Amygdala (tissue), 56 donors: ENCODE results near the gene LDLRAD4.

Source experiments
- DNase-seq, 56 donors: peaks; one replicate each; lab custom pipeline; 2025; lab: John Stamatoyannopoulos, UW

The LDLRAD4 gene

DNA sequence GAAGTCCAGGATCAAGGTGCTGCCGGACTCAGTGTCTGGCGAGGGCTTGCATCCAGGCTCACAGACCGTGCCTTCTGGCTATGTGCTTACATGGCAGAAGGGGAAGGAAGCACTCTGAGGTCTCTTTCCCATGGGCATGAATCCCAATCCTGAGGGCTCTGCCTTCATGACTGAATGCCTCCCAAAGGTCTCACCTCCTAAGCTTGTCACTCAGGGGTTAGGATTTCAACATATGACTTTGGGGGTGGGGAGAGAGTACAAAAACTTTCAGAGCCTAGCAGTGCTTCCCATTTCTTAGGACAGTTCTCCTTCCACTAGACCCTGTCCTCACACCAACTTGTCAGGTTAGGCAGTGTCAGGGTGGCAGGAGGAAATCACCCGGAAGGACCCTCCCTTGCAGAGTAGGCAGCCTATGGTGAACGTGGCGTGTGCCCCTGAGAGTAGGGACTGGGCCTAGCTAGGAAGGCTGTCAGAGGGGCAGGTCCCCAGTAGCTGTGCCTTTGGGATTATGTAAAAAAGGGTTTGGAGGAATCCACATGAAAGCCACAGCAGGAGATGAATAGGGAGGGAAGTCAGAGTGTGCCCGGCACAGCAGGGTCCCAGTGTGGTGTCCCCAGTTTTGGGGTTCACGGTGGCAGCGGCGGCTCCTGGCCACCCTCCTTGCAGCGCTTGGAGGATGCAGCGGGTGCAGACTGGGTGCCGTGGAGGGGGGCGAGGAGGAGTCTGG lies 233.3 kb downstream of the LDLRAD4 start:
- no peak for DNase-seq

DNA sequence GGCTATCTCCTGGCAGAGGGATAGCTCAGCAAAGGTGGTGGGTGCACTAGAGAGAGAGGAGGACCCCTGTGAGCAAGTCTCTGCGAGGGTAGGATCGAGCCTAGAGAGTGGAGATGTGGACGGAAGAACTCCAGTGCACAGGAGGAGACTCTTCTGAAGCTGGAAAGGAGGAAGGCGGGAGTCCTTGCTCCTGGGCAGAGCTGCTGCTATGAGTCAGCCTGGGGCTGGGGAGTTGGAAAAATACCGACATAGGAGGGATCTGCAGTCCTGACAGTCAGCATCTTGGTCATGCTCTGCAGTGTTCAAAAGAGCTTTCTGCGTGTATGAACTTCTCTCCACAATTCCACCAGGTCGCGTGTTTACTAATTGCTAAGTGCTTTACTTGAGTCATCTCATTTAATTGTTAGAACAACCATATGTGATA lies 233.8 kb downstream of the LDLRAD4 start:
- no peak for DNase-seq

DNA sequence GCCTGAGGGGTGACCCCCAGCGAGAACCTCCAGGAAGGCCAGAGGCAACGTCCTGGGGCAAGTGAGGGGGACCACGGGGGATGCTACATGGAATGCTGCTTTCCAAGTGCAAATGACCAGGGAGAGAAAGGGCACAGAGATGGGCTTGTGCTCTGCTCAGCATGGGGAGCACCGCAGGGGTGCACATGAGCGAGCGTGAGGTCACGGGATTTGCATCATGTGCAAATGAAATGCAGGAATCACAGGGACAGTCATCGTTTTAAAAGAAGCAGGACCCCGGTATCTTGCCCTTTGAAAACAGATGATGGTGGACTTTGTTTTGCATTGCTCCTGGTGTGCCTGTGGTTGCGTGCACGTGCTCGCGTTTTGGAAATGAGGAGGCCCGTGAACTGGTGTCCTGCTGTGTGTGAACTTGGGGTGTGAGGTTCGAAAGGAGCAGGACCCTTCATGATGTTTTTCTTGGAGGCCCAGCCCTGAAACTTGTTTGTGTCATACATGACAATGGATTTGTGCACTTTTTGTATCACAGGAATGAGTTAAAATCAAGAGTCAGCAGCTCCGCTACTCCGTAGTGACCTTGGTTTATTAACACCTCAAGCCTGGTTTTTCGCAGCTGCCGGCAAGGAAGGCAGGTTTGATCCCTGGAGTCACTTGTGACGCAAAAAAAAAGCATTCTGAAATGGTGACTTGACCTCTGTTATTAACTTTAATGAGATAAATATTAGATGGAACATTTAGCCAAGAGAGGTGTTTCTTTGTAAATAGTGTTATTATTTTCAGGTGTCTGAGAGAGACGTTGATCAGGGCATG lies 234.5 kb downstream of the LDLRAD4 start:
- no peak for DNase-seq

DNA sequence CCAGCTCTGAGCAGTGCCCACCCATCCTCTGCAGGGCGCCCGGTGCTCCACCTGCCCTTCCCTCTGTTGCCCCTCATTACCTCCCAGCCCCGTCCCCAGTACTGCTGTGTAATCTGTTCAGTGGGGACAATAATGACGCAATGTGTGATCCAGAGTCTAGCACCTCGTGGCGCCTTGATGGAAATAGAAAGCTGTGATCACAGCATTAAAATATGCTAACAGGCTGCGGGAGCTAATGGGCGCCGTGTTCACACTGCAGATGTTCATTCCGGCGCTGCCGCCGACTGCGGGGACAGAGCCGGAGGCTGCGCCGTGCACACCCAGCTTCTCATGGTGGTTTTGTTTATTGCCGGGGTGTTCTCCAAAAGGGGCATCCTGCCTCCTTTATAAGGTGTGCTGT lies 235.2 kb downstream of the LDLRAD4 start:
- peak in 11 of 56 donors; percentile 18 to 46 (median 29) for DNase-seq

DNA sequence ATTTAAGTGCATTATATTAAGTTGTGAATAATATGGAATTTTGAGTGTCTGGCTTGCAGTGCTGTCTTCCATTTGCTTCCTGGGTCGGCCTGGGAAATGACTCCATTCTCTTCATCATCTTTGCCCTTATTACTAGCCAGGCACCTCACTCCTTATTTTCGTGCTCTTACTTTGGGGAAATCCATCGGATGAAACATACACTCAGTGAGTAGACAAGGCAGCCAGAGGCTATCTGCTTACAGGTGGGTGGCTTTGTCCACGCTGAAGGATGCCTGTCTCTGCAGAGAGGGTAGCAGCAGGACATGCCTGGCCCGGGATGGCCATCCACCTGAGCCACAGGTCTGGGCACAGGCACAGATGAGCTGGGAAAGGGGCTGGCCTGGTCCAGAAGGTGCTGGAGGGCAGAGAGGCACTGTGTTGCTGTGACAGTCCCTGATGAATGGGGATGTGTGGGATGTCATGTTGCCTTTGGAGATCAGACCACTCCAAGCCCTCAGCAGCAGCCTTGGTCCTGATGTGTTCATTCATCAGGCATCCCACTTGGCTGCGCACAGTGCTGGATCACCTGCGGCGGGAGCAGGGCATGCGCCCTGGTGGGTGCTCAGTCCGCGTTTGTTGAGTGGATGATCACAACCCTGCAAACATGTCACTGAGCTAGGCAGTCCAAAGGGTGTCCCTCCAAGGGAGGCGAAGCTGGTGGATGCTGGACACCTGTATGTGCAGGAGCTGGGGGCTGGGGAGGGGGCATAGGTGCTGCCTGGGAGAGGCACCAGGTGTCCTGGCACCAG lies 236.0 kb downstream of the LDLRAD4 start:
- no peak for DNase-seq

DNA sequence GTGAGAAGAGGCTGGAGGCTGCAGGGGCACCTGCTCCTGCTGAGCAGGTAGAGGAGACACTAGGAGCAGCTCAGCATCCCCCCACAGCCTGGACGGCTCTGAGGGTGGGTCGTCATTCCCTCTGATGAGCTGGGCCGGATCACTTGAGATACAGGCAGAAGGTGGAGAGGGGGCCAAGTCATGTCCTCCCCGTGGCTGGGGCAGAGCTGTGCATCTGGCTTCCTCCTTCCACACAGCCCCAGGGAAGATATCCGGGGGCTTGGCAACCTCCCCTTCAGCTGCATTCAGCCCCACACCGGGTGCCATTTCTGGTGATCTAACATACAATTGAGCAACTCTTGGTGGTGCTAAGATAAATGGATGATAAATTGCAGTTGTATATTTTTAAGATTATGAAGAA lies 236.9 kb downstream of the LDLRAD4 start:
- DNase-seq, result no peak

DNA sequence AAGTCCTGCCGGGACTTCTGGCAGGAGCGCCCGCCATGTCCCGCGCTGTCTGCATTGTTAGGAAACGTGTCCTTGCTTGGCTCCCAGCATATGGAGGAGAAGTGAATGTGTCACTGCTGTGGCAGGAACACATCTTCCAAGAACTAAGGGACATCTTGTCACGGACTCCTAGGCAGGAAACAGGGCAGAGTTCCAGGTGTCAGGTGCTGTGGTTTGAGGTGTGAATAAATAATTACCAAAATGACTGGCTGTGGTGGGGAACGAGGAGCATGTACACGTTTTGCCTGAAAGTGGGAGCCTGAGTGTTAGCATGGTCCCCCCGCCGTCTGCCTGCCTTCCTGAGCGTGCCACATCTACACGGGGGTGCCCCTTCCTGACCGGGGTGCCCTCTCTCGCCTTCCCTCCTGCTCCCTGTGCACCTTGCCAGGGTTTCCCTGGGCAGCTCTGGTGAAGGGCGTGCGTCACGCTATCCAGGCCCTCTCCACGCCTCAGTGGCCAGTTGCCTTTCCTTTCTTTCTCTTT lies 237.5 kb downstream of the LDLRAD4 start:
- no peak for DNase-seq

DNA sequence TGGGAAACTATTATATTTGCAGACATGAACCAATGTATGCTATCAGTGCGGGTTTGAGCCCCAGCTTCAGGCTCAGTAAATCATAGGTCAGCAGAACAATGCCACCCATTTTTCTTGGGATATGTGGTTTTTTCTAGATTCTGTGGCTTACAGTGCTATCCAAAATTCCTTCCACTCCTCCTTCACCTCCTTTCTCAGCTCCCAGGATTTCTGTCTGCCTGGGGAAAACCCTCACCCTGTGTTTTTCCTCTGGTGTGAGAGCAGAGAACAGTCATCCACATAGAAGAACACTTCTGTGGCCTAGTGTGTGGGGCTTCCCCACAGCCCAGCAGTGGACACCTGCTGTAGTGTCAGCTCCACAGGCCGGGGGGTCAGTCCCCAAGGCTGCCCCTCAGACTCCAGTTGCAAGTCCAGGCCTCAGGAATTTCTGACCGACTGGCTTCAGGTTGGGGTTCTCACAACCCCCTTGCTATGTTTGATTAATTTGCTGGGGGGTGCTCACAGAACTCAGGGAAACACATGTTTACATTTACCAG lies 238.2 kb downstream of the LDLRAD4 start:
- DNase-seq, result no peak

DNA sequence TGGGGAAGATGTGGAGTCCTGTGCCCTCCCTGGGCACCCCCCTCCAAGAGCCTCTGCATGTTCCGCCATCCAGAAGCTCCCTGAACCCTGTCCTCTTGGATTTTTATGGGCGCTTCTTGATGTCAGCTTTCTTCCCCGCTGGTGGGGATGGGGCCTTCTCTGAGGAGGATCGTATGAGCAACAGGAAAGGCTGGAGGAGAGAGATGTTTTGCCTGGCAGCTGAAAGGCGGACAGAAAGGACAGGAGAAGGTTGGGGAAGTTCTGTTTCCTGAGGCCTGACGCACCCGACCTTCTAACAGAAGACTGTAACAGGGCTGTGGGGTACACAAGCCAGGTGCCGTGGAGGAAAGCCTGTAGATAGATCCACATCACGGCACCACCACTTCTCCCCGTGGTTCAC lies 238.8 kb downstream of the LDLRAD4 start:
- no peak for DNase-seq

DNA sequence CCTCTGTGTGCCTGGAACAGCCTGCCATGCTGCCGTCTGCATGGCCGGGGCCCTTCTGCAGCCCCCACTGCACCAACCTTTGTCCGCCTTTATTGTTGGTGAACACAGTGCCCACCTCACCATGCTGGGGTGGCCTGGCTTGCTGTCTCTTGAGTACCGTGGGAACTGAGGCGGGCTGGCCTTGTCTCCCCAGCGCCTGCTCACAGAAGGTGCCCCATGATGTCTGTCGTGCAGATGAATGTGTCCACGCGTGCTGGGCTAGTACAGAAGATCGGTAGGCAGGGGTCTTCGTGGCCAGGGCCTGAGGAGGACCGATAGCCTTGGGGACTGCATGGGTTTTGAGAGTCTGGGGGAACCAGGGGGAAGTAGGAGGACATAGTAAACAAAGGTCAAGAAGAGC lies 242.4 kb downstream of the LDLRAD4 start:
- no peak for DNase-seq

DNA sequence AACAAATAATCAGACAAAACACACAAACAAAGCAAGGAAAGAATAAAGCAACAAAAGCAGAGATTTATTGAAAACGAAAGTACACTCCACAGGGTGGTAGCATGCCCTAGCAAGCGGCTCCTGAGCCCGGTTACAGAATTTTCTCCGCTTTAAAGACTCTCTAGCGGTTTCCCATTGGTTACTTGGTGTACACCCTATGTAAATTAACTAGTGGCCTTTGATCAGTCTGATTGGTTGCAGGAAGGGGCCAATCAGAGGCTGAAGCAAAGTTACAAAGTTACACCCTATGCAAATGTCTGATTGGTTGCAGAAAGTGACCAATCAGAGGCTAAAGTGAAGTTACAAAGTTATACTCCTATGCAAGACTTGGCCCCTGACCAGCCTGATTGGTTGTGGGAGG lies 242.9 kb downstream of the LDLRAD4 start:
- no peak for DNase-seq

DNA sequence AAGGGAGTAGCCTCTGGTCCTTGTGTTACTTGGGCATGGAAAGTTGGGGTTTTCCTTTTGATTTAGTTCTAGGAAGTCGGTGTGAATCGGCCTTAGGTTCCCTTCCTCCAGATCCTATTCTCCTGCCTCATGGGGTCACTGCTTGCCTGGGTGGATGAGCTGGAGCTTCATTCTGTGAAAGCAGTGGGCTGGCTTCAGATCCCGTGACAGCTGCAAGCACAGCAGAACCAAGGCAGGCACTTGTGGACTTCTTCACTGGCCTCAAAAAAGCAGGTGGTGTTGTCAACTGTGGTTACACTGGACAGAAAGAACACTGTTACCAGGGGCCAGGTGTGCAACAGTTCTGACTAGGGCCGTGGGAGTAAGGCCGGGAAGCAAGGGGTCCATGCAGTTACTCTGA lies 243.4 kb downstream of the LDLRAD4 start:
- DNase-seq, result no peak

DNA sequence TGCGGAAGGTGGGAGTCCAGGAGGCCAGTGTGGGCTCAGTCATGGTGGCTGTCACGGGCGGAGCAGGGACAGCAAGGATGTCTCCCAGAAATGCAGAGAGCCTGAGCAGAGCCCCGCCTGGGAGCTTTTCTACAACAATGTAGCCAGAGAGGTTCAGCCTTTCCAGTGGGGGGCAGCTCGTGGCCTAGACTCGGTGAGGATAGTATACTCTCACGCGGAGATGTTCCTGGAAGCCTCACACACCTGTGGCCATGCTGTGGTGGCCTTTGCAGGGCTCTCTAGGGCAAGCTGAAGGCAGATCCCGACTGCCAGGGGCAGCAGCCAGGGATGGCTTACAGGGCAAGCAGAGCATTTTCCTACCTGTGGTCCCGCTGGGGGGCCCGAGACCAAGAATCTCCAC lies 244.1 kb downstream of the LDLRAD4 start:
- no peak for DNase-seq

DNA sequence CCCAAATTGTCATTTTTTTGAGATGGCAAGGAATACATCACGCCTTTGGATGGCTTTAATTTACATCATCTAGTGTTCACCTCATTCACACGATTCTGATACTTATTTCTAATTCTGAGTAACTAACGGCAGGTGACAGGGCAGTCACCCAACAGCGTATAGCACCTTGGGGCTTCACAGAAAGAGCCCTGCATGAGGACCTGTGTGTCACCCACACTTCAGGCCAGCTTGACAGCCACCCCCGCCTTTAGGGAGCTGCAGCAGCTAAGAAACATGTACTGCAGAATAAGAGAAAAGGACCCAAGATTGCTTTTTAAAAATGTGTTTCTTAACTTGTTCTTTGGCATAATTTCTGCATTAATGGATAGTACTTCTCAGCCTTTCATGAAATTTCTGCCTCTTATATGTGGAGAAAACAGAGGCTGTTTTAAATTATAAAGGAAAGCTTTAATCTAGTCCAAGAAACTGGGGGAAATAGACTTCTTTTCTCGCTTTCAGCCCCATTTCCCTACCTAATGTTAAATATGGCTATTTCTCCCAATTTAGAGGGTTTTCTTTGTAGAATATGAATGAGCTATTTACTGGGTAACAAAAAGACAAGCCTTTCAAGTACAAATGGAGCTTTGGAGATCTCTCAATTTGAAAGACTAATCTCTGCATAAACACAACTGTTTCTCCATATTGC lies 245.1 kb downstream of the LDLRAD4 start:
- peak in 2 of 56 donors; percentile 21 to 33 for DNase-seq

DNA sequence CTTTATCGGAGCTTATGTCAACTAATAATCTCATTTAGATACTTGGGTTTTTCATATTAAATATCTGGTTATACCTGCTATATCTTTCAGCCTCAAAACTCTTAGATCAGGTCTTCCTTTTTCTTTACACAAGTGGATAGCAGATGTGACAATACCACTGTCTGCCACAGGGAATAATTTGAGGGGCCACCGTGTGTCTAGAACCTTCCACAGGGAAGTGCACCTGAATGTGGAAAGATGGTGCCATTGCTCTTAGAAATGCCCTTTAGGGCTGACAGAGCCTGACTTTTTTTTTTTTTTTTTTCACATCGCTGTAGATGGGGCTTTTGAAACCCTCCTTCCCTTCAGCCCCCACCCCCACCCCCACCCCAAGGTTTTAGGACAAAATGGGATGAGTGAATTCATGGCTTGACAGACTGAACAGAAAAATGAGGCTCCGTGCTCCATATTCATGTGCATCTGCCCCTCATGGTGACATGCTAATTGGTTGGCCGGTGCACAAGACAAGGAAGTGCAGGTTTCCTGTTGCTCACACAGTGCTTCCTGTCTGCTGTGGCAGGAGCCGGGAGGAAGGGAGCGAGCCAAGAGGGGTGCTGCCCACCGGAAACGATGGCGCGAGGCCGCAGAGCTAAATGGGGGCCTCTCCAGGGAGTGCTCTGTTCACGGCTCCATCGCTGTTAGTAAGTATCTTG lies 246.0 kb downstream of the LDLRAD4 start:
- peak in 13 of 56 donors; percentile 10 to 57 (median 25) for DNase-seq

DNA sequence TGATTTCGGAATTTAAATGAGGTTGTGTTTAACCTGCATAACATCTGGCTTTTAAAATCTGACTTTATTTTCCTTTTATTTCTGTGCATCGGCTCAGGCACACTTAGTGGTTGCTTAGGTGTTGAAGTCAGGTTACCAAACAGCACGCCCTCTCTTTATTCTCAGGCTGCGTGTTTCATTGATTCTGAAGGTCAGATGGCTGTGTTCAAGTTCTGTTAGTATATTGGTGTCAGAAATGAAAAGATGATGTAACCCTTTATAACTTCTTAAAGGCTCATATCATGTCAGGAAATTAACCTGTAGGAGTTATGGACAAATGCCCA lies 246.5 kb downstream of the LDLRAD4 start:
- DNase-seq, result no peak

DNA sequence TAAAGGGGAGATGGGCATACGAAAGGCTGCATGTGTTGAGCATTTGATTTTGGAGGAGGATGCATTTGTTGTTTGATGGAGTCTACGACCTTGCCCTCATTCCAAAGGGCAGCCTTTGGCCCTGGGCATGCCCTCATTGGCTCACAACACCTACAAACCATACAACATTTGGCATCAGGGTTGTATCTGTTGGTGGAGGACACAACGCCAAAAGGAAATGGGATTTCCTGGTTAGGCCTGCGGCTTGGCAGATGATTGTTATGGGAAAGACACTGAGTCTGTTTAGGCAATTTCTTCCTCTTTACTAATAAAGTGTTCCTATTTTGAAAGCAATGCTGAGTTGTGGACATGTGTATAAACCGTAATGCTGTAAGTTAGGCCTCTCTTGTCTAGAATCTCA lies 246.9 kb downstream of the LDLRAD4 start:
- DNase-seq, result no peak

DNA sequence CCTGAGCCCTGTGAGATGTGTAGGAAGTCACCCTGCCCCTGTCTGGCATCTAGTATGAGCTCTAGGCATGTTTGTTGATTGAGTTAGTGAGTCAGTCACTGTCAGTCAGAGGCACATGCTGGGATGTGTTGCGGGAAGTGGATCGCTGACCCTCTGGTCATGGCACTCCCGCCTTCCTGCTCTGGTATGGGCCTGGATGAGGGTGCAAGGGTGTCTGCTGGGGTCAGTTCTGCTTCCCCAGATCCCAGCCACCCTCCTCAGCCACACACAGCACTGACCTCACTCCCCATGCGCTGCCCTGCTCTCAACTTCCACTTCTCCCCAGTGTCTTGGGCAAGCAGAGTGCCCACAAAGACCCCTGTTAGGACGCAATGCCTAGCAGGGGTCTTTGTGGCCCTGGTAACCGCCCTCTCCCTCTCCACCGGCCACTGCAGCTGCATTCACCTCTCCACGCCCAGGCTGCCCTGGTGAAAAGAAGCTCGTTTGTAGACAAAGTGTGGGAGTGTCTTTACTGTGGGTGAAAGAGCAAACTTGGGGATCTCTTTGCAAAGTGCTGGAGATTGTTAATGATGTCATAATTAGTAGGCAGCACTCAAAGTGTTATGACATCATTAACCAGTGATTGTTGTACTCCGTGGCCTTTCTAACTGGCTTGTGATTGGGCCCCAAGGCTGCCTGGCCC lies 252.1 kb downstream of the LDLRAD4 start:
- DNase-seq, result peak in 1 of 56 donors; percentile 25
